Measurements from ENCODE around the gene IP6K1. TPM values are rescaled to one million over a fixed set of nuclear protein-coding genes. Genes with fewer than 3 reads are reported as not detected.
A peak's percentile ranks its signal among the peaks of the same experiment; 100 is the strongest.
"Not testable (repeated sequence)": the region's sequence is repeated elsewhere in the genome, so short reads cannot be mapped to it uniquely, and the experiment has no call there.

IP6K1 gene
- total RNA-seq, 1 experiment from 2014 or later, result 35.4 TPM

DNA sequence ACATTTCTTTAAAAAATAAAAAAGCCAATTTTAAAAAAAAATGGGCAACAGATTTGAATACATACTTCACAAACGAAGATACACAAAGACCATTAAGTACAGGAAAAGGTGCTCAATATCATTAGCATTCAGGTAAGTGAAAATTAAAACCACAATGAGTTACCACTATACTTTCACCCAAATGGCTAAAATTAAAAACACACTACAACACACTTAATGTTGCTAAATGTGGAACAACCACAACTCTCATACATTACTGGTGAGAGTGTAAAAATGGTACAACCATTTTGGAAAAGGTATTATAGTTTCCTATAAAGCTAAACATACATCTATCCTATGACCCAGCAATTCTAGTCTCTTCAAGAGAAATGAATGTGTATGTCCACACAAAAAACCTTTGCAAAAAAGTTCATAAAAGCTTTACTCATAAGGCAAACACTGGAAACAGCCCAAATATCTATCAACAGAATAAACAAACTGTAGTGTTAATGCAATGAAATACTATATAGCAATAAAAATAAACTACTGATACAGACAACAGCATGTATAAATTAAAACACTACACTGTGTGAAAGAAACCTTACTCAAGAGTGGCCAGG, 14.9 kb downstream of the IP6K1 start:
- DNase-seq (ENCODE audit: low read depth), result no peak

DNA sequence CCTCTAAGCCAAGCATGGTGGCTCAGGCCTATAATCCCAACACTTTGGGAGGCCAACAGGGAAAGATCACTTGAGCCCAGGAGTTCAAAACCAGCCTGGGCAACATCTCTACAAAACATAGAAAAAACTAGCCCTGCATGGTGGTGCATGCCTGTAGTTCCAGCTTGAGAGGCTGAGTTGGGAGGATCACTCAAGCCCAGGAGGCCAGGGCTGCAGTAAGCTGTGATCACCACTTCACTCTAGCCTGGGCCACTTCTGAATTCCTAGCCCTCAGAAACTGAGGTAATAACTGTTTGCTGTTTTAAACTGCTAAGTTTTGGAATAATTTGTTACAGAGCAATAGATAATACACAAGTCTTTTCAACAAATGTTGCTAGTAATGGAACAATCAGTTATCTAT, 16.4 kb downstream of the IP6K1 start:
- DNase-seq (ENCODE audit: low read depth), result no peak

DNA sequence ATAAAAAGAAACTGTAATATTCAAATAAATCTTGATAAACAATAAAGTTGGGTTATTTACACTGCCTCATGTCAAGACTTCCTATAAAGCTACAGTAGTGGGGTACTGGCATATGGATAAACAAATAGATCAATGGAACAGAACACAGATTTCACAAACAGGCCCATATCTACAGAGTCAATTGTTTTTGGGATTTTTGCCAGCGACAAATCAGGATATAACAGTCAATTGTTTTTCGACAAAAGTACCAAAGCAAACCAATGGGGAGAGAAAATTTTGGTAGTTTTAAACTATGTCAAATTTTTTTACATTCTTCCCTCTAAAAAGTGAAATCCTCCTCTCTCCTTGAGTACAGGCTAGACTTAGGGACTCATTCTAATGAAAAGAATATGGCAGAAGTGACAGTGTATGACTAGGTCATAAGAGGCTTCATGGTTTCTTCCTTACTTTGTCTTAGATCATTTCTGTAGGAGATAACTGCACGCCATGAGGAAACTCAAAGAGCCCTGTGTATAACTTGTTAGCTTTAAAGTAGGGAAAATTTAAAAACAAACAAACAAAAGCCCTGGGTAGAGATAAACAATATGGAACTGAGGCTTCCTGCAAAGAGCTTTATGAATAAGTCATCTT, 16.9 kb downstream of the IP6K1 start:
- no peak for DNase-seq (ENCODE audit: low read depth)

DNA sequence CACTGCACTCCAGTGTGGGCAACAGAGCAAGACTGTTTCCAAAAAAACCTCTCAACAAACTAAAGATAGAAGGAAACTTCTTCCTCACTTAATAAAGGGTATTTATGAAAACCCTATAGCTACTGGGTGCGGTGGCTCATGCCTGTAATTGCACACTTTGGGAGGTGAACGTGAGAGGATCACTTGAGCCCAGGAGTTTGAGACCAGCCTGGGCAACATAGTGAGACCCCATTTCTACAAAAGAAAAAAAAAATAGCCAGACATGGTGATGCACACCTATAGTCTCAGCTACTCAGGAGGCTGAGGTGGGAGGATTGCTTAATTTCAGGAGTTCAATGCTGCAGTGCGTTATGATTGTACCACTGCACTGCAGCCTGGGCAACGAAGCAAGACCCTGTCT, 22.4 kb downstream of the IP6K1 start:
- DNase-seq (ENCODE audit: low read depth), result no peak

DNA sequence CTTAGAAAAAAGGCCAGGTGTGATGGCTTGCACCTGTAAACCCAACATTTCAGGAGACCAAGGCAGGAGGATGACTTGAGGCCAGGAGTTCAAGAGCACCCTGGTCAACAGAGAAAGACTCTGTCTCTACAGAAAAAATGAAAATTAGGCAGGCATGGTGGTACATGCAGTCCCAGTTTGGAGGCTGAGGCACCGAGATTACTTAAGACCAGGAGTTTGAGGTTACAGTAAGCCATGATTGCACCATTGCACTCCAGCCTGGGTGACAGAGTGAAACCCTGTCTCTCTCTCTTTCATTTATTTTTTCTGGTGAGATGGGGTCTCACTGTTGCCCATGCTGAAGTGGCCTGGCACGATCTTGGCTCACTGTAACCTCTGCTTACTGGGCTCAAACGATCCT, 24.7 kb downstream of the IP6K1 start:
- no peak for DNase-seq (ENCODE audit: low read depth)

DNA sequence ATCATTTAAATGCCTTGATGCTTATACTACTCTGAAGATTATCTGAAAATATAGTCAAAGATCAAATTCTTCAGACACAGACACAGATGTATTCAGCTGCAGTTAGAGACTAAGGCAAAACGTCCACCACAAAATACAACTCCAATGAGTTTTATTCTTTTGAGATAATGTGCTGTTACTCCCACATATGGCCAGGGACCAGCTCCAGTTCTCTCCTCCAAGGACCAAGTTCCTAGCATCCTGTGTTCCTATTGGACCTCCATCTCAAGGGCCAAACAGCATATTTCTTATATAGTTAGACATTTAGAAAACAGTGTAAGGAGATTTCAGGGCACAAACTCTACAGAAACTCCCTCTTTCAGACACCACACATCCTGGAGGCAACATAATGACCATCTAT, 27.1 kb downstream of the IP6K1 start:
- no peak for DNase-seq (ENCODE audit: low read depth)

DNA sequence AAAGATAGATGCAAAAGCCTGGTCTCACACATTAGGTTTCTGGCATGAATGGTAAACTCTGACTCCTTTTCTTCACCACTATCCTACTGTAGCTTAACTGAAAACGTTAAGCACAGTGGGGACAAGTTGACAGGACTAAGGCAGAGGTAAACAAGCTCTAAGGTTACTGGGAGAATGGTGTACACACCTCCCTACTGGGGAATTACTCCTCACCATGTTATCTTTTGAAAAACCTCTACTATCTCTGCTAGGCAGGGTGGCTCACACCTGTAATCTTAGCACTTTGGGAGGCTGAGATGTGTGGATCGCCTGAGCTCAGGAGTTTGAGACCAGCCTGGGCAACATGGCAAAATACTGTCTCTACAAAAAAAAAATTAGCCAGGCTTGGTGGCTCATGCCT, 29.1 kb downstream of the IP6K1 start:
- no peak for DNase-seq (ENCODE audit: low read depth)

DNA sequence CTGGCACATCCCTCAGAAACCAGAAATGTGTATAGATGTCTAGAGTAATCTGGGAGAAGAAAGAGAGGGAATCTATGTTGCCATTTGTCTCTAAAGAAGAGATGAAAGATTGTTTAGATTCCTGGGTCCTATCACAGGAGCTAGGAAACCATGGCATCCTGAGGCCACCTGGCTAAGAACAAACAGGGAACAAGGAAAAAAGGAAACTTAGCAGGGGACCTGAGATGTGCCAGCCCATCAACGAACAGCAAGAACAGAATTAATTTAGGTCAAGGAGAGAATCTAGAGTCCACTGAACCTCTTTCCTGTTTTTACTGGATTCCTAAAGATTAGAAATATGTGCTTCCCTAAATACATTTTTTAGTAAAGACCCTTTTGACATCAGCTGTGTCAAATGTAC, 30.3 kb downstream of the IP6K1 start:
- no peak for DNase-seq (ENCODE audit: low read depth)

DNA sequence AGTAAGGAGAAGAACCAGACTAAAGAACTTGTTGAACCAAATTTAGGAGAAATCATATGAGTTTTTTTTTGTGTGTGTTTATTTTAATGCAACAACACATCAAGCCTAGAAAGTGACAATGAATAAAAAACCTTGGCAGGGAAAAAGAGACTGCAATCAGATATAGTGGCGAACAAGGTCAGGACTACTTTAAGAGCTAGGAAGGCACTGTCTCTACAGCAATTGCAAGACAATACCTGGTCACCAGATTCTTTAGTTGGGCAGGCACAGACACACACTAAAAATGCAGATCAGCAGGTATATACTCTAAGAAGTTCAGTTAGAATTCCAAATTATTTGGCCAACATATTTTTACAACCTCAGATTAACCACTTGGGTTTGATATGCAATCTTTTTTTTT, 31.8 kb downstream of the IP6K1 start:
- no peak for DNase-seq (ENCODE audit: low read depth)

DNA sequence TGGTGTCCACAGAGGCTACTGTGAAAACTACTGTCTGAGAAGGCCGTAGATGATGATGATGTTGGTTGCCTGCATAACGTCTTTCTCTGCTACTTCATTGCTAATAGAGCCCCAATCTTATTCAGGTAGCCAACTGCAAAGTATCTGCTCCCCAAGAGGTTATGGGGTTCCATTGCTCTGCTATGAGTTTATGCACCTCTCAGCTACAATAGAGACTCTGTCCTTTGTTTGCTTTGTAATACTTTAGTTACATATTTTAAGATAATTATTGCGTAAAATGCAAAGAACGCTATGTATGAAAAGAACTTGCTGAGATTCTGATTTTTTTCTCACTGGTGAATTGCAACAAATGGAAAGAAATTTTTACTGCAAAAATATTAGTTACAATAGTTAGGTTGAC, 34.8 kb downstream of the IP6K1 start:
- no peak for DNase-seq (ENCODE audit: low read depth)

DNA sequence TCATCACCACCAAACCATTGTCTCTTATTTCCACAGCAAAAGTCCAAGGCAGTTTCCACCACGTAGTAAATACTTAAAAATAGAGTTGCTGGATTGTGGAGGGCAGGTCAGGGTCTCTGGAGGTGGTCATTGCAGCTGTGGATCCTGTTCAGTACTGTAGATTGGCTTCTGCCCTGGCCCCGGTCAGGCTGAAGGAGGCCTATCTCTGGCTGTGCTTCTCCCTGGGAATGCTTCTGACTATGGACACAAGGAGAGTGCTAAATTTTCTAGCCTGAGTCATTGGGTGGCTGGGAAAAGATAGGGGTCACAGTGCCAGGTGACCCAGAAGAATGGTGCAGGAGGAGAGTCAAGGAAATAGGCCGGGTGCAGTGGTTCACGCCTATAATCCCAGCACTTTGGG, 36.3 kb downstream of the IP6K1 start:
- no peak for DNase-seq (ENCODE audit: low read depth)

DNA sequence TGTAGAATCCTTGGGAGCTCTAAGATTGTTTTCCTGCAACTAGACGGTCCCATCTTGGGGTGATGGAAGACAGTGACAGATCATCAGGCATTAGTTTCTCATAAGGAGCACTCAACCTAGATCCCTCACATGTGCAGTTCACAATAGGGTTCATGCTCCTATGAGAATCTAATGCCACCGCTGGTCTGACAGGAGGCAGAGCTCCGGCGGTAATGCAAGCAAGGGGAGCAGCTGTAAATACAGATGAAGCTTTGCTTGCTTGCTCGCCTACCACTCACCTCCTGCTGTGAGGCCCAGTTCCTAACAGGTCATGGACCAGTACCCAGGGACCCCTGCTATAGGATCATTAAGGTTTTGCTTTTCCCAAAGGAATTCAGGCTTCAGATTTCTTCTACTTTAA, 37.5 kb downstream of the IP6K1 start:
- DNase-seq (ENCODE audit: low read depth), result not testable (repeated sequence)

DNA sequence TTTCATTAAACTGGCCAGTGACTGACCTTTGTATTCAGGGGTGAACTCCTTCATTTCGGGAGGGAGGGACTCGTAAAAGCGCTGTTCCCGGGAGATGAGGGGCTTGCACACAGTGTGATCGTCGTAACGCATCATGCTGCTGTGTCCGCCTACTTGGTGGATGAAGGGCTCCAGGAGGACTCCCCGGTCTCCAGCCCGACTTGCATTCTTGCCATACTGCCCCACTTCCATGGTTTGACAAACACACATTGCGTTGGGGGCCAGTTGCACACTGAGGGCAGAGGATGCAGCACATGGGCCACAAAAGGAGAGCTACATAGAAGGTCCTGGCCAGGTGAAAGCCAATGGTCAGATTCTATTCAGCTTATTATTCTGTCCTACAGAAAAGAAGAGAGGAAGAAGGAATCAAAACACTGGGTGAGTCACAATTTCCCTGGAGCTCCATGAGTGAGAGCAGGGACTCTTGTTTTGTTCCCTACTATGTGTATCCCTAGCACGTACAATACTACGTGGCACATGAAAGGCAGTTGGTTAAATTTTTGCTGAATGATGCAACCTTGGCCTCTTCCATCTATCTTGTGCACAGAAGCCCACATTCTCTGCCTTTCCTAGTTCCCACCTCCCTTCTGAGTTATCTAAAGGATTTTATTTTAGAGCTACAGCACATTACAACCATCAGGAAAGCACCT, 38.4 kb downstream of the IP6K1 start:
- peak; percentile 69 for DNase-seq (ENCODE audit: low read depth)

DNA sequence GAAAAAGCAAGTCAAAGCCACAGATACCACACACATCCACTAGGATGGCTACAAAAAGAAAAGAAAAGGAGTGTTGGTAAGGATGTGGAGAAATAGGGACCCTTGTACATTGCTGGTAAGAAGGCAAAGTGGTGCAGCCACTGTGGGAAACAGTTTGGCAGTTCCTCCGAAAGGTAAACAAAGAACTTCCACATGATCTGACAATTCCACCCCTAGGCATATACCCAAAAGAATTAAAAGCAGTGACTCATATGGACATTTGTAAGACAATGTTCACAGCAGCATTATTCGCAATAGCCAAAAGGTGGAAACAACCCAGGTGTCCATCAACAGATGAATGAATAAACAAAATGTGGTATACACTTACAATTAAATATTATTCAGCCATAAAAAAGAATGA, 40.4 kb downstream of the IP6K1 start:
- DNase-seq (ENCODE audit: low read depth), result peak; percentile 18

DNA sequence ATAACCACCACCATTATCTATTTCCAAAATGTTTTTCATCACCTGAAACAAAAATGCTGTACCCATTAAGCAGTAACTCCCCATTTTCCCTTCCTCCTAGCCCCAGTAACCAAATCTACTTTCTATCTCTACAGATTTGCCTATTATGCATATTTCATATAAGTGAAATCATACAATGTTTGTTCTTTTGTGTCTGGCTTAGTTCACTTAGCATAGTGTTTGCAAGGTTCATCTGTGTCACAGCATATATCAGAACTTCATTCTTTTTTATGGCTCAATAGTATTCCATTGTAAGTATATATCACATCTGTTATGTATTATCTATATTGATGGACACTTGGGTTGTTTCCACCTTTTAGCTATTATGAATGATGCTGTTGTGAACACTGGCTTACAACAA, 45.9 kb downstream of the IP6K1 start:
- DNase-seq (ENCODE audit: low read depth), result no peak

DNA sequence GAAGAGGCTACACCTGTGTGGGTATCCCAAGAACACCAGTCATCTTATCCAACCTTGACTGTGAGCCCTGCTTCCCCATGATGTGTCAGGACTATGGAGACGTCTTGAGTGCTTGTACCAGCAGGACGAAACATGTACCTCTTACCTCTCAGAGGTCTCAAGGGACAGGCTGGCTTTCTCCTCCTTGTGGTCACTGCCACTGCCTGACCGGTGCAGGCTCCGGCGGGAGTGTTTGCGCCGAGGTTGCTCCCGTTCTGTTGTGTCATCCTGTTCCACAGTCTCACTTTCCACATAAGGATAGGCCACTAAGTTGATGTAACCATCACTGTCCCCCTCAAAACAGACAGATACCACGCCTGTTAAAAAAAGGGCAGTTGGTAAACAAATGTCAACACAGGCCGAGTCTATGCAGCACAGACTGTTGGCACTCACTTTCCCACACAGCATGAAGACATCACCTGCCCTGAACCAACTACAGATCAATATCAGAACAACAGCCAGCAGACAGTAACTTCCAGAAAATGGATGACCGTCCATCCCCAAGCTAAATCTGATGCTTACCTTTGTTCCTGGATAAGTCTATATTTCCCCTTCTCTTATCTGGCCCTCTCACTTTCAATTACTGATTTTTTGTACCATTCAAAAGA, 48.2 kb downstream of the IP6K1 start:
- no peak for DNase-seq (ENCODE audit: low read depth)

DNA sequence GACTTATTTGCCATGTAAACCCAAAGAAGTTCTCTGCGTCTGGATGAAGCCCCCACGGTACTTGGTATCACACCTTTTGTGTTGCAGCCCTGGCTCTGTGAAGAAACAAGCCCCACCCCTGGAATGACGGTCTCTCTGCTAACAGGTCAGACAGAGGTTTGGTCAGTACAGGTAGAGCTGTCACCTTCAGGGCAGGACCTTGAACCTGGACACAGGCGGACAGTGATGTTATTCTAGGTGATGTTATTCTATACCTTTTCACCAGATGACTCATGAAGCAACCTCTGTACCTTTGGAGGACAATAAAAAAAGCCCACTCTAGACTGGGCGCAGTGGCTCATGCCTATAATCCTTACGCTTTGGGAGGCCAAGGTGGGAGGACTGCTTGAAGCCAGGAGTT, 51.6 kb downstream of the IP6K1 start:
- no peak for DNase-seq (ENCODE audit: low read depth)

DNA sequence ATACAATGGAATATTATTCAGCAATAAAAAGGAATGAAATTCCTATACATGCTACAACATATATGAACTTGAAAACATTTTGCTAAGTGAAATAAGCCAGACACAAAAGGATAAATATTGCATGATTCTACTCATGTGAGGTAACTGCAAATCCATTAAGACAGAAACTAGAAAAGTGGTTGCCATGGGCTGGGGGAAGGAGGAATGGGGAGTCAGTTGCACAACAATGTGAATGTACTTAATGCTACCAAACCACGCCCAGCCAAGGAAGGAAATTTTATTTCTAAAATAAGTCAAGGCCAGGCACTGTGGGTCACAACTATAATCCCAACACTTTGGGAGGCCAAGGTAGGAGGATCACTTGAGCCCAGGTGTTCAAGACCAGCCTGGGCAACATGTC, 52.8 kb downstream of the IP6K1 start:
- no peak for DNase-seq (ENCODE audit: low read depth)

DNA sequence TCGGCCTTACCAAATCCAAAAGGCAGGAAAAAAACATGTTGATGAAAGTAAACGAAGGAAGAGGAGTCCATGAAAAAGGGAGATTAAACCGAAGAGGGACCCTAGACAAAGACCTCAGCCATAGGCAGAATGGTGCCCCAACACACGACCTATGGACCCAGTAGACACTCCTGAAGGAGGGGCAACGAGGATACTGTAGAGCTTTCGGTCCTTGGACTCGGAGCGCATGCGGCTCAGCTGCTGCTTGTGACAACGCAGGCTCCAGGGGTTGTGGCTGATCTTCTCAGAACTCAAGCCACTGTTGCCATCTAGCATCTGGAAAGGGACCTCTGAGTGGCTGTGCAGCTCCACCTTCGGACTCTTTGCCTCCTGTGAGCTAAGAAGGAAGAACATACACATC, 53.7 kb downstream of the IP6K1 start:
- no peak for DNase-seq (ENCODE audit: low read depth)

DNA sequence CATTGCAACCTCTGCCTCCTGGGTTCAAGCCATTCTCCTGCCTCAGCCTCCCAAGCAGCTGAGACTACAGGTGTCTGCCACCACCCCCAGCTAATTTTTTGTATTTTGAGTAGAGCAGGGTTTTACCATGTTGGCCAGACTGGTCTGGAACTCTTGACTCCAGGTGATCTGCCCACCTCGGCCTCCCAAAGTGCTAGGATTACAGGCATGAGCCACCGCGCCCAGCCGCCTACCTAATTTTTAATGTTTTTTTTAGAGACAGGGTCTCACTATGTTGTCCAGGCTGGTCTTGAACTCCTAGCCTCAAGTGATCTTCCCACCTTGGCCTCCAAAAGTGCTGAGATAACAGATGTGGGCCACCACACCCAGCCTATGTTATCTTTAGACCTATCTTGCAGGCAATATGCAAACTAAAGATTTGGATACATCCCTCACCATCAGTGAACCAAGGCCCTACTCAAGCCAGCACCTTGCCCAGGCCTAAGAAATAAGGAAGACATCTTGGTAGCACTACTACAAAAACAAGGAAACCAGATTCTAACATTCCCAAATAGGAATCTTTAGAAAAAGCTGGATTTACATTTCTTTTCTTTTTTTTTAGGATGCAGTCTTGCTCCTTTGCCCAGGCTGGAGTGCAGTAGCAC, 56.3 kb downstream of the IP6K1 start:
- DNase-seq (ENCODE audit: low read depth), result no peak

DNA sequence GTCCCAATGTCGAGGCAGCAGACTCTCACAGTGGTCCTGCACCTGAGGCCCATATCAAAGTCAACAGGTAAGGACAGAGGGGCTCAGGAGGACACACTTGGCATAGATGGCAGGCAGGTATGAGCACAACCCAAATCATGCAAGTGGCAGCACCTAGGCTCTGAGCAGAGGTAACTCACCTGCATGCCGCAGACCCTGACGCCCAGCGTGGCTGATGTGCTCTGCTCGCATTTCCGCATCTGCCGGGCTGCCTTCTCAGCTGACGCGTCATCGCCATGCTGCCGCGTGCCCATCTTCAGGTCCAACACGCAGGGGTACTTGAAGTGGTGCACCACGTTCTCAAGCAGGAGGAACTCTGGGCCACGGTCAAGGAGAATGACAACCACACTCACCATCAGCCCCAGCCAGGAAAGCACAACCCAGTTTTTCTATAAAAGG, 58.4 kb downstream of the IP6K1 start:
- DNase-seq (ENCODE audit: low read depth), result no peak

All from HT1080 (cell line).